NCI-H460 (cell line): Measurements from ENCODE around the gene GMDS. TPM values are rescaled to one million over a fixed set of nuclear protein-coding genes. Genes with fewer than 3 reads are reported as not detected.
A peak's percentile ranks its signal among the peaks of the same experiment; 100 is the strongest.

ENCODE experiments used
- DNase-seq: peaks from one replicate; pipeline ENCODE4 v3.0.0-alpha.2; 2016; ENCODE audit warnings: low read depth; ENCODE audit errors: extremely low read depth
- total RNA-seq: library from RNA; depleted of rRNA; stranded (reverse); fragments of >200 nt; shearing (Covaris generic); gene quantifications from 2 replicates; pipeline ENCODE4 v1.2.3, GENCODE V29; 2014

Gene GMDS
- total RNA-seq, 1 experiment from 2014 or later: 20.3 TPM

GRCh38 chr6:1613346-1613687, 632.1 kb downstream of the GMDS start:
- no peak for DNase-seq

GRCh38 chr6:1612974-1613306, 632.5 kb downstream of the GMDS start:
- DNase-seq: no peak

GRCh38 chr6:1612299-1612973, 633.0 kb downstream of the GMDS start:
- DNase-seq: no peak

- no peak for DNase-seq
These were observed 633.7 kb downstream of the GMDS start for GRCh38 chr6:1611572-1612298.

GRCh38 chr6:1611322-1611571, 634.2 kb downstream of the GMDS start:
- DNase-seq: no peak

GRCh38 chr6:1610497-1611321, 634.7 kb downstream of the GMDS start:
- no peak for DNase-seq

GRCh38 chr6:1609648-1610496, 635.5 kb downstream of the GMDS start, which contains the start of gene FOXC1:
FOXC1 (plus strand) TSS chr6:1609915; CDS start chr6:1610446, 531 bp downstream.
- peak; percentile 93 for DNase-seq

- no peak for DNase-seq
These were observed 636.3 kb downstream of the GMDS start for GRCh38 chr6:1609041-1609647.

- DNase-seq: no peak
These were observed 637.0 kb downstream of the GMDS start for GRCh38 chr6:1608222-1609040.

GRCh38 chr6:1607516-1608221, 637.7 kb downstream of the GMDS start:
- DNase-seq: peak; percentile 63

- no peak for DNase-seq
These were observed 638.5 kb downstream of the GMDS start for GRCh38 chr6:1606780-1607515.

GRCh38 chr6:1605893-1606779, 639.3 kb downstream of the GMDS start:
- DNase-seq: no peak

- DNase-seq: no peak
These were observed 640.2 kb downstream of the GMDS start for GRCh38 chr6:1605004-1605892.

GRCh38 chr6:1604158-1605003, 641.0 kb downstream of the GMDS start:
- DNase-seq: peak; percentile 62

- DNase-seq: no peak
These were observed 641.7 kb downstream of the GMDS start for GRCh38 chr6:1603708-1604107.
